ENCODE results near the gene TMEM151A.

DNA sequence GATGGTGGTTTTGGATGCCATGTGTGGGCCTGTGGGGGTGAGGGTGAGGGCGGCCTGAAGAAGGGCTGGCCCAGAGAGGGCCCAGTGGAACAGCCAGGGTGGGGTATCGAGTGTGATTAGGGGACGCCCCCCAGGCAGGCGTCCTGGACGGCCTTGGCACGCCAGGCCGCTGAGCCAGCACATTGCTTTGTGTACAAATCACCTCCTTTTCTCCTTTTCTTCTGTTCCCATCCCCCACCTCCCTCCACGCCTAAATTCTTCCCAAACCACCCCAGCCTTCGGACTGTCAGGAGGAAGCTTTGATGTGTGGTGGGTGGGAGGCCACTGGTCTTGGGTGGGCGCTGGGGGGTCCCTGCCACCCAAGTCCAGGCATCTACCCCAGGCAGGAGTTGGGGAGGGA lies 33.0 kb downstream of the TMEM151A start:
- no peak for TF ChIP-seq CTCF (conservative IDR thresholded peaks at IDR 0.05; ENCODE audit: low read length)
- no peak for TF ChIP-seq EZH2phosphoT487 (IDR thresholded peaks at IDR 0.05; ENCODE audit: borderline replicate concordance)
